GM11168 (cell line): Measurements from ENCODE around the gene MIPOL1.
"Not testable (repeated sequence)": the region's sequence is repeated elsewhere in the genome, so short reads cannot be mapped to it uniquely, and the experiment has no call there.

Experiments used
- in situ Hi-C: fragments of 300-500 bp; cut with MboI; formaldehyde crosslinking; loops from one replicate; pipeline ENCODE4 v1.12.0; 2022; ENCODE audit warnings: low sequenced_read_pairs; ENCODE audit not compliant: unreplicated experiment

MIPOL1 gene

GRCh38 chr14:37493606-37494005 lies 295.9 kb downstream of the MIPOL1 start:
- in situ Hi-C loops, result no loop called here

GRCh38 chr14:37497422-37497821 lies 299.7 kb downstream of the MIPOL1 start:
- in situ Hi-C loops, result no loop called here

- in situ Hi-C loops, result no loop called here
These were observed 304.1 kb downstream of the MIPOL1 start for GRCh38 chr14:37501877-37502276.

- in situ Hi-C loops, result no loop called here
These were observed 310.8 kb downstream of the MIPOL1 start for GRCh38 chr14:37508503-37508902.

- in situ Hi-C loops, result no loop called here
These were observed 314.4 kb downstream of the MIPOL1 start for GRCh38 chr14:37512173-37512572.

- in situ Hi-C loops, result no loop called here
These were observed 318.0 kb downstream of the MIPOL1 start for GRCh38 chr14:37515771-37516170.

- in situ Hi-C loops, result no loop called here
These were observed 329.3 kb downstream of the MIPOL1 start for GRCh38 chr14:37526994-37527393.

- in situ Hi-C loops, result no loop called here
These were observed 342.3 kb downstream of the MIPOL1 start for GRCh38 chr14:37539992-37540391.

- in situ Hi-C loops, result no loop called here
These were observed 346.7 kb downstream of the MIPOL1 start for GRCh38 chr14:37544407-37544806.

GRCh38 chr14:37545174-37545573 lies 347.4 kb downstream of the MIPOL1 start:
- in situ Hi-C loops, result no loop called here

GRCh38 chr14:37546621-37547447 lies 349.1 kb downstream of the MIPOL1 start:
- in situ Hi-C loops, result no loop called here

GRCh38 chr14:37550511-37550910 lies 352.8 kb downstream of the MIPOL1 start:
- in situ Hi-C loops, result no loop called here

GRCh38 chr14:37551119-37551518 lies 353.4 kb downstream of the MIPOL1 start:
- in situ Hi-C loops, result no loop called here

GRCh38 chr14:37553935-37554550 lies 356.3 kb downstream of the MIPOL1 start:
- in situ Hi-C loops, result no loop called here

GRCh38 chr14:37555596-37555995 lies 357.9 kb downstream of the MIPOL1 start:
- in situ Hi-C loops, result not testable (repeated sequence)

GRCh38 chr14:37558740-37559139 lies 361.0 kb downstream of the MIPOL1 start:
- in situ Hi-C loops, result no loop called here

GRCh38 chr14:37559386-37559785 lies 361.6 kb downstream of the MIPOL1 start:
- in situ Hi-C loops, result no loop called here

GRCh38 chr14:37563189-37563588 lies 365.5 kb downstream of the MIPOL1 start:
- in situ Hi-C loops, result no loop called here

GRCh38 chr14:37565550-37565949 lies 367.8 kb downstream of the MIPOL1 start:
- in situ Hi-C loops, result no loop called here

- in situ Hi-C loops, result no loop called here
These were observed 369.2 kb downstream of the MIPOL1 start for GRCh38 chr14:37566811-37567371.

- in situ Hi-C loops, result no loop called here
These were observed 372.0 kb downstream of the MIPOL1 start for GRCh38 chr14:37569729-37570128.
